Measurements from ENCODE around the gene CYLD.

GRCh38 chr16:50814052-50814451 is 72.2 kb downstream of the CYLD start:
- TF ChIP-seq CTCF (IDR thresholded peaks at IDR 0.05) (no peak), POLR2A (IDR thresholded peaks at IDR 0.05) (no peak)
